Activated CD4-positive, alpha-beta T cell treated with anti-CD3 and anti-CD28 coated beads, Interleukin-2, amount 10 ng/mL, durations not matched to agents 24 days and 14 days (primary cell): ENCODE results near the gene PBX1. TPM values are rescaled to one million over a fixed set of nuclear protein-coding genes. Genes with fewer than 3 reads are reported as not detected.

Experiments used
- DNase-seq: peaks from one replicate; pipeline ENCODE4 v3.0.0; 2022
- H3K27ac Mint-ChIP-seq: one replicate; pipeline ENCODE4 v1.8.0; 2022; ENCODE audit warnings: mild to moderate bottlenecking, mixed read lengths
- H3K27me3 Mint-ChIP-seq: one replicate; pipeline ENCODE4 v1.8.0; 2022; ENCODE audit warnings: mixed read lengths
- H3K36me3 Mint-ChIP-seq: one replicate; pipeline ENCODE4 v1.8.0; 2022; ENCODE audit warnings: low read depth, mild to moderate bottlenecking, mixed read lengths
- H3K4me1 Mint-ChIP-seq: one replicate; pipeline ENCODE4 v1.8.0; 2021; ENCODE audit warnings: mixed read lengths
- H3K4me3 Mint-ChIP-seq: one replicate; pipeline ENCODE4 v1.8.0; 2022; ENCODE audit warnings: mild to moderate bottlenecking, moderate library complexity, mixed read lengths
- H3K9me3 Mint-ChIP-seq: one replicate; pipeline ENCODE4 v1.8.0; 2021; ENCODE audit warnings: mixed read lengths
- intact Hi-C: fragments of 100-400 bp; cut with micrococcal nuclease; formaldehyde crosslinking; loops from one replicate; pipeline ENCODE4 v1.15.1; 2023
- total RNA-seq: library from RNA; stranded (reverse); gene quantifications from 2 replicates; pipeline ENCODE4 v1.2.3, GENCODE V29; 2022

Gene PBX1
- total RNA-seq, 1 donor from 2014 or later: not detected

- no peaks in the 10 kb centered on the region for H3K27me3 Mint-ChIP-seq
- no peaks in the 10 kb centered on the region for H3K4me1 Mint-ChIP-seq
- H3K9me3 Mint-ChIP-seq: no peaks in the 10 kb centered on the region
- no peak for DNase-seq
- no peak overlapping the region for H3K27ac Mint-ChIP-seq
- intact Hi-C loops: no loop called here
- H3K4me3 Mint-ChIP-seq: no peak overlapping the region
- no peaks in the 10 kb centered on the region for H3K36me3 Mint-ChIP-seq
These were observed 46.5 kb downstream of the PBX1 start for GRCh38 chr1:164605254-164606091.

- Mint-ChIP-seq H3K27me3 (no peaks in the 10 kb centered on the region), H3K4me1 (no peaks in the 10 kb centered on the region), H3K27ac (no peak overlapping the region), H3K36me3 (no peaks in the 10 kb centered on the region), H3K4me3 (no peak overlapping the region), H3K9me3 (no peaks in the 10 kb centered on the region)
- DNase-seq: no peak
- intact Hi-C loops: no loop called here
These were observed 48.4 kb downstream of the PBX1 start for GRCh38 chr1:164607351-164607750.

DNA sequence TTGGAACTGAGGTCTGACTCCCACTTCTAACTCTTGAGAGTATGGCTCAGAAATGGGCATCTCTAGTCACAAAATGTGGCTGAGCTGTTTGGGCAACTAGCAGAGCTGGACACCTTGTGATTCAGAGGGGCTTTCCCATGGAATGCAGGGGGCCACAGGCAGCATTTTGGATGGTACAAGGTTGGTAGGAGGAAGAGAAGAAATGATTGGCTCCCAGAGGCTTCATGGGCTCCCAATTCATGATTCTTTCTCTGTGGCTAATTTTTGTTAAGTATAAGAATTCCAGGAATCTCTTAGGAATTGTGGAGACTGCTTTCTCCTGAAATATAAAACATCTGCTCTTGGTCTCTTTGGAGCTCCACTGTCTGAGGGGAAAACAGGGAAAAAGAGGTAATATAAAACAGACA, 49.7 kb downstream of the PBX1 start:
- intact Hi-C loops: no loop called here
- no peak overlapping the region for H3K27ac Mint-ChIP-seq
- no peak for DNase-seq
- H3K27me3 Mint-ChIP-seq: no peaks in the 10 kb centered on the region
- H3K36me3 Mint-ChIP-seq: no peaks in the 10 kb centered on the region
- H3K4me1 Mint-ChIP-seq: no peaks in the 10 kb centered on the region
- no peak overlapping the region for H3K4me3 Mint-ChIP-seq
- no peaks in the 10 kb centered on the region for H3K9me3 Mint-ChIP-seq

DNA sequence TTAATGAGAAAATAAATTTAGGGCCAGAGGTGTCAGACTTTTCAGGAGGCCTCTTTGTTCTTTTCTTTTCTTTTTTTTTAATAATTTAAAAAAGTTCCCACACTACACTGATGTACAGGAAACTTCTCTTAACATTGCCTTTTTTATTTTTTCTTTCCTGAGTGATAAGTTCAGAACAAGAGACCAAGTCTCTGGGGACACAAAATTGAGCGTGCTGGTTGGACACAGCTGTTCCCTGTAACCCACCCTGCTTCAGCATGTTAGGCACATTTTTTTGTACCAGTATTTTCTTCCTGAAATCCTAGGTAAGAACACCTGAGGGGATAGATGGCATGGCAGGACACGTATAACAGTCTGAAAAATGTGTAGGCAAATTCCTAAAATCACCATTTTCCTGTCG, 50.1 kb downstream of the PBX1 start:
- H3K4me1 Mint-ChIP-seq: no peaks in the 10 kb centered on the region
- no peak overlapping the region for H3K4me3 Mint-ChIP-seq
- H3K9me3 Mint-ChIP-seq: no peaks in the 10 kb centered on the region
- intact Hi-C loops: no loop called here
- no peak overlapping the region for H3K27ac Mint-ChIP-seq
- DNase-seq: no peak
- no peaks in the 10 kb centered on the region for H3K27me3 Mint-ChIP-seq
- H3K36me3 Mint-ChIP-seq: no peaks in the 10 kb centered on the region

DNA sequence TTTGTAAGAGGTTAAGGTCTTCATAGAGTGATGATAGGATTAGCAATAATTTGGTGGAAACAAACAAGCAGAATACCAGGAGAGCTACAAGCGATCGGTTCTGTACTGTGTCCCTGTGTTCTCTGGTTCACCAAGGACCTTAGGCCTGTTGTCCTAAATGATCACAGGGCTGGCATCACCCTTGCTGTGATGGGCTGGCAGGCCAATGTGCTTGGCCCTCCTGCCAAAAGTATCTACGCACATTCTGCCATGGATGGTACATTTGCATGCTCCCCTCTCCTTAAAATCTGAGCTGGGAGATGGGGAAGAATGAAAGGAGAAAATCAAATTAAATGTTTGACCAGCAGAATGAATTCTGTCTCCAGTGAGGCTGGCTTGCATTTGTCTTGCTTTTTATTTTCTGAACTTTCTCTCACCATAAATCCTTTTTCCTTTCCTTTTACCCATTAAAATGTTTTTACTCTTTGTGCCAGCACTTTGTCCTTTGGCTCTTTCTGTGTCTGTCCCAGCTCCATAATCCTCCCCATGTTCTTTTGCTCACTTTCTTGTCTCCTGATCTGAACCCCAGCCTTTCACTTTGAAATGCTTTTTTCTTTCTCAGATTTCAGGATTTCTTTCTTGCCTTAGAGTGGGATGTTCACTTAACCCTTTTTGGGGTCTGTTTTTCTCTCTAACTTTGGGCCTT, 51.7 kb downstream of the PBX1 start:
- no peaks in the 10 kb centered on the region for H3K27me3 Mint-ChIP-seq
- intact Hi-C loops: no loop called here
- H3K4me3 Mint-ChIP-seq: no peak overlapping the region
- H3K9me3 Mint-ChIP-seq: no peaks in the 10 kb centered on the region
- H3K36me3 Mint-ChIP-seq: no peaks in the 10 kb centered on the region
- H3K27ac Mint-ChIP-seq: no peak overlapping the region
- no peaks in the 10 kb centered on the region for H3K4me1 Mint-ChIP-seq
- DNase-seq: no peak

GRCh38 chr1:164611754-164612642, 53.0 kb downstream of the PBX1 start:
- H3K27me3 Mint-ChIP-seq: no peaks in the 10 kb centered on the region
- no peaks in the 10 kb centered on the region for H3K4me1 Mint-ChIP-seq
- intact Hi-C loops: no loop called here

DNA sequence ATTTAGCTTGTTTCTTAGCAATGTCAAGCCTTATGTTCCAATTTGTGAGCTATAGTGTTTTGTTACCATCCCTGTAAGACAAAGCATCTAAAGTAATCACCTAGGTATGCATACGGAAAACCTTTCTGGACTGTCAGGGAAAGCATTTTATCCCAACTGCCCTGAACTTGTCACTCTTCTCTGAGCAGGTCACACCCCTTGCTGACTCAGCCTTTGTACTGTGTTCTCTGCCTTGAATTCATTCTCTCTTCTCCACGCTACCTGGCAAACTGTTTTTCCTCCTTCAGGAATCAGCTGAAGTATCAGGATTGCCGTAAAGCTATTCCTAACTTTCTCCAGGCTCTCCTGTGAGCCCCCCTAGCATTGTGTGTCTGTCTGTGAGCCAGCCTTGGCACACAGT, 54.2 kb downstream of the PBX1 start:
- Mint-ChIP-seq H3K9me3 (no peaks in the 10 kb centered on the region), H3K27me3 (no peaks in the 10 kb centered on the region), H3K4me3 (no peak overlapping the region), H3K27ac (no peak overlapping the region), H3K4me1 (no peaks in the 10 kb centered on the region), H3K36me3 (no peaks in the 10 kb centered on the region)
- intact Hi-C loops: no loop called here
- DNase-seq: no peak

More at GRCh38 chr1:164611754-164612642, 53.0 kb downstream of the PBX1 start:
- no peaks in the 10 kb centered on the region for H3K9me3 Mint-ChIP-seq
- no peak for DNase-seq
- no peaks in the 10 kb centered on the region for H3K36me3 Mint-ChIP-seq
- H3K27ac Mint-ChIP-seq: no peak overlapping the region
- H3K4me3 Mint-ChIP-seq: no peak overlapping the region

DNA sequence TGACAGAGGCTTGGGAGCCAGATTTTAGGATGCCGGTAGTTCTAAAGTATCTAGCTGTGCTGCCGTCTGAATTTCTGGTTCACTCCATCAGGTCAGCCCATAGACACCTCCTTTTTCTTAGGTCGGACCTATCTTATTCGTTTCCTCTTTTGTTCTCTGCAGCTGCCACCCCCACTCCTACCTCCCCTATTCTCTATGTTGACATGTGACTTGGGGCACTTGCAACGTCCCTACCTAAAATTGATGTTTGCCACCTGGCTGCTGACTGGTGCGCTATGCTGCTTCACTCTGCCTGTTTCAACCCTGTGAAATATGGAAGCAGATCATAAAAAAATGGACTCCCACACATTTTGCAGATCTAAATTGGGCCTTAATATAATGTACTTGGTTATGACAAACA, 55.3 kb downstream of the PBX1 start:
- no peak for DNase-seq
- H3K36me3 Mint-ChIP-seq: no peaks in the 10 kb centered on the region
- no peaks in the 10 kb centered on the region for H3K9me3 Mint-ChIP-seq
- intact Hi-C loops: no loop called here
- no peak overlapping the region for H3K27ac Mint-ChIP-seq
- no peak overlapping the region for H3K4me3 Mint-ChIP-seq
- no peaks in the 10 kb centered on the region for H3K27me3 Mint-ChIP-seq
- H3K4me1 Mint-ChIP-seq: no peaks in the 10 kb centered on the region

DNA sequence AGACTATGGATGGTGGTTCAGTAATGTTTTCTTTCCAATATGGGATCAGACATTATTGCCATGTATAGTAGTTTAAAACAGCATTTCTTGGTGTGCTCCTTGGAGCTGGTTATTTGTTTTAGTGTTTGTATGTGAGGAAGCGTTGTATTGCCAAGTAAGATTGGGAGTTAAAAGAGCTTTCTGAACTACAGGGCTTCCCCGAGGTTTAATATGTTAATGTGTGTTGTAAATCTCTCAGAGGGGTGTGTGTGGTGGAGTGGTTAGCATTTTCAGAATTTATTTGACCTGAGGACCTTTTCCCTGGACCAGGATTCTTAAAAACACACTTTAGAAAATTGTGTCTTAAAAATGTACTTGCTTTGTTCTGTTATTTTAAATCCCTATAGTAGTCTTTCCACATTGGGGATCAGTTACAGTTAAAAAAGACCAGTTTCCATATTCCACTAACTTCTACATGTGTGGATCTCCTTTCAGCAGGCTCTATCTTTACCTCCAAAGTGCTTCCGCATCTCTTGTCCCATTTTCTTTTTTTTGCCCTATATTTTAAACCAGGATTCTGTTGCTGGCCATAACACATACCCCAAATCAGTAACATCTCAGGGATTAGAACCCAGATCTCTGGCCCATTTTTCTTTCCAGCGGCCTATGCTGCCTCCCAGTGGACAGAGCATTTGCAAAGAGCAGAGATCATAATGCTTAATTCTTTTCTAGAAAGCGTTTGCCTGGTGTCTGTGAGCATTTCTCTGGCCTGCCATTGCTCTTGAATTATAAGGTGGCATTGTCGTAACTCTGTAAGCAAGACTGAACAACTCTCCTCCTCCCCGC, 58.6 kb downstream of the PBX1 start:
- H3K4me1 Mint-ChIP-seq: no peaks in the 10 kb centered on the region
- DNase-seq: no peak
- no peak overlapping the region for H3K27ac Mint-ChIP-seq

DNA sequence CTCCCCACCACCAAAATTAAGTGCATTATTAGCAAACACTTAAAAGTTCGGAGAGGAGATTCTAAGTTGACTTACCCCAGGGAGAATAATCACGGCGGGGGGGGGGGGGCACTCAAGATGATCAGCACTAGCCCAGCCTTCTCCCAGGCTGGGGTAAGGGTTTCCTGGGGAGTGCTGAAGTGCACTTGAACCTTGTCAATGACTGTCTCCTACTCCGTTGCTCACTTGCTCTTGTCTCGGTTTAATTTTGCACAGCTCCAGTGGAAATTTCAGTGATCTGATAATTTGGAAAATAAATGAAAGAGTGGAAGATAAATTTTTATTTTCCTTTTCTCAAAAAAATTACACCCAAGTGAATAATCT, 59.2 kb downstream of the PBX1 start:
- H3K27me3 Mint-ChIP-seq: no peaks in the 10 kb centered on the region
- H3K4me3 Mint-ChIP-seq: no peak overlapping the region
- intact Hi-C loops: no loop called here
- no peak for DNase-seq
- H3K27ac Mint-ChIP-seq: no peak overlapping the region
- H3K4me1 Mint-ChIP-seq: no peaks in the 10 kb centered on the region
- H3K36me3 Mint-ChIP-seq: no peaks in the 10 kb centered on the region
- H3K9me3 Mint-ChIP-seq: no peaks in the 10 kb centered on the region

More for the DNA sequence above, 58.6 kb downstream of the PBX1 start:
- intact Hi-C loops: no loop called here
- Mint-ChIP-seq H3K27me3 (no peaks in the 10 kb centered on the region), H3K4me3 (no peak overlapping the region), H3K36me3 (no peaks in the 10 kb centered on the region), H3K9me3 (no peaks in the 10 kb centered on the region)

DNA sequence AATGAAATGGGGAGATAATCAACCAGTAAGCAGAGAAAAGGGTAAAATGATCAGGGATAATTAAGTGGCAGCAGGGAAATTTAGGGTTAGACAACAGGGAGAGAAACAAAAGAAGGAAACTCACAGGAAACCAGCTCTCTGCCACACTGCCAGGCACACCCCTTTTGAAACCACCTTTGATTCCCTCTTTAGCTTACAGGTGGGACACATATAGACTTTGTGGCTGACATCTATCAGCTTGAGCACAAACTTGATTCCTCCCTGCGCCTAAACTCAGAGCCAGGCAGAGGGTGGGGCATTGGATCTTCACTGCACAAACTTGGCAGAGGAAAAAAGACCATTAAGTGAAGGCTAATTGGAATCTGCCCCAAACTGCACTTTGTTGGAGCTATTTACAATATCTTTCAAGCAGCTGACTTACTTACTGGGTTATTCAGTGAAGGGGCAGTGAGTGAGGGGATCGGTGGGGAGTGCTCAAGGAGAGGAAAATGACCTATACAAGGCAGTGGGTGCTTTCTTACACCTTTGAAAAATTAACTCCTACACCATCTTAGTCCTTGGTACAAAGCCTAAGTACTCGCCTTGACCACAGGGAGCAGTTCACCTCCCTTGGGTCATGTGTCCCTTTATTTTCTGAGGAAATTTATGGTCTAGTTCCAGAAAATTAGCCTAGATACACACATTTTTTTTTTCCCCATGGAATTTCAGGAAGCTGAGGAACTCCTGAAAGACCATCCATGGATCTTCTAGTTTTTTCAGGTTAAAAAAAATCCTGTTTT, 60.2 kb downstream of the PBX1 start:
- DNase-seq: no peak
- H3K27me3 Mint-ChIP-seq: no peaks in the 10 kb centered on the region
- H3K4me1 Mint-ChIP-seq: no peaks in the 10 kb centered on the region
- intact Hi-C loops: no loop called here
- no peak overlapping the region for H3K4me3 Mint-ChIP-seq
- H3K9me3 Mint-ChIP-seq: no peaks in the 10 kb centered on the region
- no peaks in the 10 kb centered on the region for H3K36me3 Mint-ChIP-seq
- no peak overlapping the region for H3K27ac Mint-ChIP-seq

GRCh38 chr1:164622068-164622845, 63.3 kb downstream of the PBX1 start:
- intact Hi-C loops: no loop called here
- no peak overlapping the region for H3K27ac Mint-ChIP-seq
- H3K4me3 Mint-ChIP-seq: no peak overlapping the region

More at GRCh38 chr1:164622068-164622845, 63.3 kb downstream of the PBX1 start:
- Mint-ChIP-seq H3K27me3 (no peaks in the 10 kb centered on the region), H3K36me3 (no peaks in the 10 kb centered on the region), H3K4me1 (no peaks in the 10 kb centered on the region), H3K9me3 (no peaks in the 10 kb centered on the region)
- no peak for DNase-seq
